ENCODE data around the gene GRIP1.

GRIP1 gene

GRCh38 chr12:66428870-66429269 lies 250.0 kb downstream of the GRIP1 start:
- no peak for DNase-seq (ENCODE audit: extremely low spot score)
- POLR2A ChIA-PET: no interaction called here
- CTCF ChIA-PET: interaction anchor here (1.0 to 2.1 kb wide), 2 partner anchors 20 to 45 kb away, joined by 3 to 5 read pairs; no protein-coding TSS in a partner anchor
- TF ChIP-seq CTCF (IDR thresholded peaks at IDR 0.05; ENCODE audit: control extremely low read depth, extremely low read depth, low read depth, missing control alignments): no peak

GRCh38 chr12:66428261-66428660 lies 250.6 kb downstream of the GRIP1 start:
- DNase-seq (ENCODE audit: extremely low spot score): no peak
- no peak for TF ChIP-seq CTCF (IDR thresholded peaks at IDR 0.05; ENCODE audit: control extremely low read depth, extremely low read depth, low read depth, missing control alignments)
- ChIA-PET CTCF (interaction anchor here (1.0 to 2.1 kb wide), 2 partner anchors 19 to 44 kb away, joined by 3 to 5 read pairs; no protein-coding TSS in a partner anchor), POLR2A (no interaction called here)

GRCh38 chr12:66426696-66427095 lies 252.2 kb downstream of the GRIP1 start:
- ChIA-PET CTCF (interaction anchor here (1.0 to 1.3 kb wide), 2 partner anchors 9 to 75 kb away, joined by 3 read pairs; no protein-coding TSS in a partner anchor), POLR2A (no interaction called here)
- TF ChIP-seq CTCF (IDR thresholded peaks at IDR 0.05; ENCODE audit: control extremely low read depth, extremely low read depth, low read depth, missing control alignments): no peak
- DNase-seq (ENCODE audit: extremely low spot score): no peak

- POLR2A ChIA-PET: no interaction called here
- no peak for DNase-seq (ENCODE audit: extremely low spot score)
- CTCF ChIA-PET: interaction anchor here (1.4 kb wide), 1 partner anchor 47 kb away, joined by 3 read pairs; no protein-coding TSS in a partner anchor
- no peak for TF ChIP-seq CTCF (IDR thresholded peaks at IDR 0.05; ENCODE audit: control extremely low read depth, extremely low read depth, low read depth, missing control alignments)
These were observed 255.6 kb downstream of the GRIP1 start for GRCh38 chr12:66423266-66423665.

GRCh38 chr12:66418908-66419307 lies 260.0 kb downstream of the GRIP1 start:
- CTCF ChIA-PET: interaction anchor here (1.4 to 1.5 kb wide), 2 partner anchors 15 to 23 kb away, joined by 3 read pairs; no protein-coding TSS in a partner anchor
- no peak for TF ChIP-seq CTCF (IDR thresholded peaks at IDR 0.05; ENCODE audit: control extremely low read depth, extremely low read depth, low read depth, missing control alignments)
- POLR2A ChIA-PET: no interaction called here
- no peak for DNase-seq (ENCODE audit: extremely low spot score)

GRCh38 chr12:66417217-66417616 lies 261.7 kb downstream of the GRIP1 start:
- CTCF ChIA-PET: interaction anchor here (0.8 to 1.5 kb wide), 5 partner anchors 8 to 25 kb away, joined by 3 to 4 read pairs (median 3); no protein-coding TSS in a partner anchor
- TF ChIP-seq CTCF (IDR thresholded peaks at IDR 0.05; ENCODE audit: control extremely low read depth, extremely low read depth, low read depth, missing control alignments): no peak
- DNase-seq (ENCODE audit: extremely low spot score): no peak
- POLR2A ChIA-PET: no interaction called here
